HepG2 (cell line): Measurements from ENCODE around the gene SLC25A22. TPM values are rescaled to one million over a fixed set of nuclear protein-coding genes. Genes with fewer than 3 reads are reported as not detected.

Source experiments
- BATF2 ChIP-seq: sonication (generic); formaldehyde crosslinking; IDR thresholded peaks from 2 replicates; pipeline ENCODE4 v1.8.0; 2022; ENCODE audit warnings: mild to moderate bottlenecking, missing genetic modification reagents, moderate library complexity
- FOXJ3 ChIP-seq: sonication (generic); formaldehyde crosslinking; IDR thresholded peaks from 2 replicates; pipeline ENCODE4 v1.4.0; 2020; ENCODE audit warnings: missing genetic modification reagents, mild to moderate bottlenecking, borderline replicate concordance
- HNF4A ChIP-seq: sonication (generic); formaldehyde crosslinking; IDR thresholded peaks from 2 replicates; pipeline ENCODE4 v1.4.0; 2020; ENCODE audit warnings: missing genetic modification reagents
- KLF13 ChIP-seq: sonication (generic); formaldehyde crosslinking; IDR thresholded peaks from 2 replicates; pipeline ENCODE4 v1.4.0; 2020; ENCODE audit warnings: mild to moderate bottlenecking, missing genetic modification reagents
- NR2F6 ChIP-seq, 2 experiments: IDR thresholded peaks; 2 replicates each; pipeline ENCODE4 v1.6.1; 2016; ENCODE audit warnings: antibody characterized with exemption in 1 of 2, mild to moderate bottlenecking in 1 of 2
- PATZ1 ChIP-seq: sonication (generic); formaldehyde crosslinking; IDR thresholded peaks from 2 replicates; pipeline ENCODE4 v1.4.0; 2020; ENCODE audit warnings: missing genetic modification reagents
- PBX3 ChIP-seq: sonication (generic); formaldehyde crosslinking; IDR thresholded peaks from 2 replicates; pipeline ENCODE4 v1.8.1; 2023; ENCODE audit warnings: missing genetic modification reagents, inconsistent platforms, borderline replicate concordance
- SIN3A ChIP-seq: IDR thresholded peaks from 2 replicates; pipeline ENCODE4 v1.6.1; 2011; ENCODE audit warnings: low read depth, mild to moderate bottlenecking, control low read depth, low read length, borderline replicate concordance
- SPEN ChIP-seq: sonication (generic); formaldehyde crosslinking; IDR thresholded peaks from 2 replicates; pipeline ENCODE4 v1.5.1; 2020; ENCODE audit warnings: low read depth, mild to moderate bottlenecking, missing genetic modification reagents
- ZNF225 ChIP-seq: sonication (generic); formaldehyde crosslinking; IDR thresholded peaks from 2 replicates; pipeline ENCODE4 v1.4.0; 2020; ENCODE audit warnings: mild to moderate bottlenecking, missing genetic modification reagents
- ZNF264 ChIP-seq: sonication (generic); formaldehyde crosslinking; IDR thresholded peaks from 2 replicates; pipeline ENCODE4 v1.4.0; 2020; ENCODE audit warnings: missing genetic modification reagents
- ZNF615 ChIP-seq: sonication (generic); formaldehyde crosslinking; IDR thresholded peaks from 2 replicates; pipeline ENCODE4 v1.5.0; 2020; ENCODE audit warnings: mild to moderate bottlenecking, missing genetic modification reagents, borderline replicate concordance
- ZNF687 ChIP-seq: sonication (generic); formaldehyde crosslinking; IDR thresholded peaks from 2 replicates; pipeline ENCODE4 v1.5.1; 2020; ENCODE audit warnings: mild to moderate bottlenecking, missing genetic modification reagents, moderate library complexity
- polyA plus RNA-seq, 8 experiments: library from polyadenylated mRNA; depleted of rRNA in 3 of 8; stranded (reverse) in 7 of 8; unstranded in 1 of 8; fragments of >200 nt; fragmentation: Illumina TruSeq in 4 of 8; extraction: Trizol in 4 of 8; gene quantifications; 2 replicates each; pipeline versions ENCODE4 v1.2.1 to v1.2.3, GENCODE V29; 2011 to 2016; ENCODE audit warnings: low read depth in 4 of 8, missing spikeins in 1 of 8, mixed read lengths in 1 of 8; ENCODE audit not compliant: insufficient read depth in 1 of 8
- total RNA-seq, 5 experiments: library from RNA; depleted of rRNA; stranded (reverse); fragments of >200 nt; fragmentation: Illumina TruSeq; extraction: Trizol; gene quantifications; 2 replicates each; pipeline ENCODE4 v1.2.3, GENCODE V29; 2016; ENCODE audit warnings: low read depth in 1 of 5
- TF ChIP-seq, protein P1 (sequence below): sonication (generic); formaldehyde crosslinking; IDR thresholded peaks from 2 replicates; pipeline ENCODE4 v1.4.0; 2020; ENCODE audit warnings: mild to moderate bottlenecking, missing genetic modification reagents

Gene SLC25A22
- total and polyA plus RNA-seq, 2 of the 13 experiments (the other 11 are each of a cell fraction or from before 2014, with no cell fraction given) = 12.4 to 19.2 TPM

DNA sequence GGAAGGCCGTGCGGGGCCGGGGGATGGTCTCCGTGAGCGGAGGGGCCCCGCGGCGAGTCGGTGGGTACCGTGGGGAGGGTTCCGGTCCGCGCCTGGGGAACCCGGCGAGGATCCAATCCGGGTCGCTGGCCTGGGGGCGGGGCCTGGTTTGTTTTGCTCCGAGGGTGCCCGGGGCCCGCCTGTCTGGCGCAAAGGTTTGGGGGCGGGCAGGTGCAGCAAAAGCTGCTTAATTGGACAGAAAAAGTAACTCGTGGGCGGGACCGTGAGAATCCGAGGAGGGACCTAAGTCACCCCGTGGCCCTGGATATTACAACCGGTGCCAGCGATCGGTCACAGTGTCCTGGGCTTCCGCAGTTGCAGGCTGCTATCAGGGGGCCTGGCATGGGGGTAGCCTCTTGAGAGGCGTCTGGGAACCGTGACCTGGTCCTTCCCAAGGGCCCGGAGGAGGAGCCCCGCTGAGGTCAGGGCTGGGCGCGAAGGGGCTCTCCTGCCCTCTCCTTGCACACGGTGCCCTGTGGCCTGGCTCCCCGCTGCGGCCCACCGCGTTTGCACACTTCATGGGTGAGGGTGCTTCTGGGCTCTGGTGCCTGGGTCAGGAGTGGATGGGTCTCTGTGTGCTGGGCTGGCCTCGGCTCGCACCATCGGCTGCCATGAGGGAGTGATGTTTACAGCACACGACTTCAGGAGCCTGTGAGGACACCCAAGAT, 22.0 kb upstream of the SLC25A22 start (continued):
- no peak for TF ChIP-seq BATF2 (CRISPR knock-in tag)
- TF ChIP-seq ZNF225 = no peak
- TF ChIP-seq ZNF264 (CRISPR knock-in tag) = 0 out of 2 replicates have a peak, but pooled peaks have one; percentile 28
- no peak for TF ChIP-seq SPEN (CRISPR knock-in tag)
- no peak for TF ChIP-seq KLF13
- TF ChIP-seq PBX3 (CRISPR knock-in tag) = 0 out of 2 replicates have a peak, but pooled peaks have one; percentile 27
- no peak for TF ChIP-seq NR2F6 (IDR thresholded peaks at IDR 0.05)
- TF ChIP-seq NR2F6 (CRISPR knock-in tag; IDR thresholded peaks at IDR 0.05) = 0 out of 2 replicates have a peak, but pooled peaks have one; percentile 13
- TF ChIP-seq PATZ1 = peak; percentile 51
- peak; percentile 50; the same call in 1 of the 2 replicates for TF ChIP-seq SIN3A
- TF ChIP-seq, protein P1, sequence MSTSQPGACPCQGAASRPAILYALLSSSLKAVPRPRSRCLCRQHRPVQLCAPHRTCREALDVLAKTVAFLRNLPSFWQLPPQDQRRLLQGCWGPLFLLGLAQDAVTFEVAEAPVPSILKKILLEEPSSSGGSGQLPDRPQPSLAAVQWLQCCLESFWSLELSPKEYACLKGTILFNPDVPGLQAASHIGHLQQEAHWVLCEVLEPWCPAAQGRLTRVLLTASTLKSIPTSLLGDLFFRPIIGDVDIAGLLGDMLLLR (CRISPR knock-in tag) = peak; percentile 27; the same call in 1 of the 2 replicates
- 0 out of 2 replicates have a peak, but pooled peaks have one; percentile 16 for TF ChIP-seq HNF4A (CRISPR knock-in tag)
- TF ChIP-seq ZNF687 (CRISPR knock-in tag) = 0 out of 2 replicates have a peak, but pooled peaks have one; percentile 18
- no peak for TF ChIP-seq ZNF615
- 0 out of 2 replicates have a peak, but pooled peaks have one; percentile 14 for TF ChIP-seq FOXJ3
